Hematopoietic multipotent progenitor cell treated with erythropoietin and hydrocortisone succinate and interleukin-3 and kit ligand, for 8 days (in vitro differentiated cells): ENCODE data around the gene TXNRD2.
"Not testable (repeated sequence)": the region's sequence is repeated elsewhere in the genome, so short reads cannot be mapped to it uniquely, and the experiment has no call there.

Source experiments
- DNase-seq: peaks from one replicate; pipeline ENCODE4 v3.0.0-alpha.2; 2015

The TXNRD2 gene

DNA sequence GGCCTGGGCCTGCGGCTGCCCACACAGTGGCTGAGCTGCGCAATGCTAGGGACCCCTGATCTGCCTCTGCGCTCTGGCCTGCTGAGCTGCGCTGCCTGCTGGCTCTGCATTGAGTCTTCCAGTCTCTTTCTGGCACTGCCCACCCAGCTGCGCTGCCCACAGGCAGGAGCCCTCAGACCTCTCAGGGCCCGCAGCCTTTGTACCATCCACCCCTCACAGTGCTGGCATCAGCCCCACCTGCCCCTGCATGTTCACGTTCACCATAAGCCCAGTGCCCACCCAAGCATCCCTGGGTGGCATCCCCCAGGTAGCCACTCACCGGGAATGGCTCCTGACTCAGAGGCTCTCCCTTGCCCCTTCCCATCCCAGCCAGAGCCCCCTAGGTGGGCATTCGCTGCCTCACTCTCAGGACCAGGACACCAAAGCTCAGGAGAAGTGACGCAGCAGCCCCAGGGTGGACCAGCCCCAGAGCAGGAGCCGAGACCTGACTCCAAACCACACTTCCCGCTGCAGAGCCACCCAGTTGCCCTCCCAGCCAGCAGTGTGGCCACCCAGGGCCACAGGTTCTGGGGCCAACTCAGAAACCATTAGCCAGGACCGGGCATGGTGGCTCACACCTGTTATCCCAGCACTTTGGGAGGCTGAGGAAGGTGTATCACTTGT is 21.8 kb downstream of the TXNRD2 start:
- DNase-seq: no peak

DNA sequence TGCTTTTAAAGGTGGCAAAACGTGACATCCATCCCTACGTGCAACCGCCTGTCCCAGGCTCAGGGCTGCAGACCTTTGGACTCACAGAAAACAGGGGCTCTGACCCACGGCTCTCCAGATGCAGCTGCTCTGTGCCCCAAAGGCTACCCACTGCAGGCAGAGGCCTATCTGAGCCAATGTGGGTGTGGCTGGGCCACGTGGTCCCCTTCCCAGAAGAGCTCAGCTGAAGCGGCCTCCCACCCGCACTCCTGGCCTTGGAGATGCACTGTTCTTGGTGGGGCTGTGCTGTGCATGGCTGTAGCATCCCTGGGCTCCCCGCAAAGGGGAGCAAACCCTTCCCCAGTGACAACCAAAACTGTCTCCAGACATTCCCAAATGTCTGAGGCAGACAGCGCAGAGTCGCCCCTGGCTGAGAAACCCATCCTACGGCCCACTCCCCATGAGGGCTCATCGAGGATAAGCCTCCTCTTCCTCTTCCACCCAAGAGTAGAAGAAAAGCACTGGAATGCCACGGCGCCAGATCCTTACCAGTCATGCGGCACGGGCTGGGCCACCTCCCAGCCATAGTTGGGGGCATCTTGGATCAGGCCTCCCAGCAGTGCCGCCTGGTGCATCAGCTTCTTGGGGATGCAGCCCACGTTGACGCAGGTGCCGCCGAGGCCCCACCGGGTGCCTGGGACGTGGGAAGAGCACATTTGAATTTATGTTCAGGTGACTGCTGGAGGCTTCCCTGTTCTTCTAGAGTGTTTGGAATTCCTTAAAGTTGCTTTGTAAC is 23.1 kb downstream of the TXNRD2 start:
- DNase-seq: peak; percentile 24

DNA sequence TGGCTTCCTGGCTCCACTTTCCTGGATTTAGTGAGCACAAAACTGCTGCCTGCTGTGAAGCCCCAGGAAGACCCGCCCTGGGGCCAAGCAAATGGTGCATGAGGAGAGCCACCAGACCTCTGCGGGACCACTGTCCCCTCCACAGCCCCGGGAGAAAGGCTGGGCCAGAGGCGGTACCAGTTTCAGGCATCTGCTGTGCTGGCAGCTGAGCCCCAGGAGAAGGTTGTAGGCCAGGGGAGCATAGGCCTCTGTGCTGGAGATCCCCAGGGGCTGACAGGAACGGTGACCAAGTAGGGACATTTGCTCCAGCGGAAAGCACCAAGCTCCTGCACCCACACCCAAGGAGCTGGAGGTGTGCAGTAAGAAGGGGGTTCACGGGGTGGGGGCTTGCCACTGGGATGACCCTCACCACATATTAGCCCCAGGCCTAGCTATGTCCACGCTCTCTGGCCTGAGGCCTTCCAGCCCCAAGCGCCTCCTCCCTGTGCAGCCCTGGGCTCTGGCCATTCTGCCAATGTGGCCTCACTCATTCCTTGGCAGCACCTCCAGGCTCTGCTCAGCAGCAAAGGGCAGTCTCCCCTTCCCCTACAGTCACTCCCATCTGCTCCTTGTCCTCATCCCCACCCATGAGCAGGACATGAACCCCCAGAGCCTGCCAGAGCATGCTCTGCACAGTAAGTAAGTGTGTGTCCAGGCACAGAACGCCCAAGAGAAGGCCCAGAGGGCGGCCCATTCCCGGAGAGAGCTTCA is 24.1 kb downstream of the TXNRD2 start:
- DNase-seq: no peak

DNA sequence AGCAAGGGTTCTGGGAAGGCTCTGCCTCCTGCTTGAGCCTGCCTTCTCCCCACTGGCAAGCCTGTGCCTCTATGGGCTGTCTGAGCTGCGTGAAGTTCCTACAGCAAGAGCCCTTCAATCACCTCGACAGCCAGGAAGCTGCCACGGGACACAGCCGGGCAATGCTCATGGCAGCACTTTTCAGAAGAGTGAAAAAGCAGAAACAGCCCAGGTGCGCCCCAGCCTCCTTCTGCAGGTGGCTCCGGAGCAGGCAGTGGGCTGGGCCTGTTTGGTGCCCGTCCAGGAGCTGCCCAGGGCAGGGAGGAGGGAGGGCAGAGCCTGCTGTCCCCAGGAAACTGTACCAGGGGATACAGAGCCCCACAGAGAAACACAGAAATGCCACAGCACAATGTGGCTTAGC is 24.7 kb downstream of the TXNRD2 start:
- DNase-seq: no peak

DNA sequence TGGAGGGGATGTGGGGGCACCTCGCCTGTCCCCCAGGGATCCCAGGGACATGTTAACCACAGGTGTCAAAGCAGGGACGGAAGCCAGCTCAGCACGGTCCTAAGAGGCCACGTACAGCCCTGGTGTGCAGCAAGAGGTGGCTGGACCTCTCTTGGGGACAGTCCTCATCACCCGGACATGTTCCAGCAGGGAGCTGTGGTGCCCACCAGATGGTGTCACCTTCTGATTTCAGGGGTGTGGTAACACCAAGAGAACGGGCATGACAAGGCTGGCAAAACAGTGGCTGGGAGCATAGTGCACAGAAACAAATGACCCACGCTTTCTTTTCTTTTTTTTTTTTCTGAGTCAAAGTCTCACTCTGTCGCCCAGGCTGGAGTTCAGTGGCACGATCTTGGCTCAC is 25.6 kb downstream of the TXNRD2 start:
- no peak for DNase-seq

DNA sequence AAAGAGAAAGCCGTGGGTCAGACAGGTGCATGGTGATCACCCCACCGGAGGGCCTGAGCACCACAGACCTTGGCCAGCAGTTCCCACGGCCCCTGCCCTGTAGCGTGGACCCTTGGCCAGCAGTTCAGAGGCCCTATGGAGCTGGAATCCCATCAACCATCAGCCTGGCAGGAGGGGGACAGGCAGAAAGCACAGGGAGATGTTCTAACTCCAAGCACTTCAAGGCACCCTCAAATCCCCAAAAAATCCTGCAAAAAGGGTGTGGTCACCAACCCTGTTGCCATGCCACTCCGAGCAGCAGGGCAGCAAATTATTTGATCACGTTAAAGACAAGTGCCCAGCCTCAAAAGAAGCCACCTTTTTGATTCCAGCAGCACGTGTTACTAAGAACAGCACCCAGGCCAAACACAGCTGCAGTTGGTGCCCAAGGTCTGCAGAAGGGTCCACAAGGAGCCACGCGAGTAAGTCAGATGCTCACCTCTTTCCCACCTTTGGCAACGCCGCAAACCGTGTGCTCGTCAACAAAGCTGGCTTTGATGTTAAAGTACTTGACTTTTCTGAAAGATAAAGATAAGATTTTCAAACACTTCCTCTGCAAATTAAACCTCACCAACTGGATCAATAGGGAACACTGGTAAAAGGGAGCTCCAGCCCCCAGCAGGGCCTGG is 26.2 kb downstream of the TXNRD2 start:
- DNase-seq: no peak

DNA sequence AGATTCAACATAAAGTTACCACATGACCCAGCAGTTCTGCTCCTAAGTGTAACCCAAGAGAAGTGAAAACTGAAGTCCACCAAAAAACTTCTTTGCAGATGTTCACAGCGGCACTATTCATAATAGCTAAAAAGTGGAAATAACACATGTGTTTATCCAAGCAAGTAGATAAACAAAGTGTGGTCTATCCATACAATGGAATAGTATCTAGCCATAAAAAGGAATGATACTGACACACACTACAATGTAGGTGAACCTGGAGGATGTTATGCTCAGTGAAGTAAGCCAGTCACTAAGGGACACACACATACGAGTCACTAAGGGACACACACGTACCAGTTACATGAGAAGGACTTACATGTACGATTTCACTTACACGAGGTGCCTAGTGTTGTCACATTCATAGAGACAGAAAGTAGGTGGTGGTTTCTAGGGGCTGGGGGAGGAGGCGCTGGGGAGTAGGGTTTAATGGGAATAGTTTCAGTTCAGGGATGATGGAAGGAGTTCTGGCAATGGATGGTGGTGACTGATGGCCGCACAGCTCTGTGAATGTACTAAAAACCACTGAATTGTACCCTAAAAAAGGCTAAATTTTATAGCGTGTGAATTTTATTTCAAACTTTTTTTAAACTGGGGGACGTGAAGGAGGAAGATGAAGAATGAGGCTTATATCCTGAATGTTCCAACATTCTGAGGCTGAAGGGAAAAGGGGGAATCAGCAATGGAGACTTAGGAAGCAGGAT is 27.2 kb downstream of the TXNRD2 start:
- DNase-seq: no peak

DNA sequence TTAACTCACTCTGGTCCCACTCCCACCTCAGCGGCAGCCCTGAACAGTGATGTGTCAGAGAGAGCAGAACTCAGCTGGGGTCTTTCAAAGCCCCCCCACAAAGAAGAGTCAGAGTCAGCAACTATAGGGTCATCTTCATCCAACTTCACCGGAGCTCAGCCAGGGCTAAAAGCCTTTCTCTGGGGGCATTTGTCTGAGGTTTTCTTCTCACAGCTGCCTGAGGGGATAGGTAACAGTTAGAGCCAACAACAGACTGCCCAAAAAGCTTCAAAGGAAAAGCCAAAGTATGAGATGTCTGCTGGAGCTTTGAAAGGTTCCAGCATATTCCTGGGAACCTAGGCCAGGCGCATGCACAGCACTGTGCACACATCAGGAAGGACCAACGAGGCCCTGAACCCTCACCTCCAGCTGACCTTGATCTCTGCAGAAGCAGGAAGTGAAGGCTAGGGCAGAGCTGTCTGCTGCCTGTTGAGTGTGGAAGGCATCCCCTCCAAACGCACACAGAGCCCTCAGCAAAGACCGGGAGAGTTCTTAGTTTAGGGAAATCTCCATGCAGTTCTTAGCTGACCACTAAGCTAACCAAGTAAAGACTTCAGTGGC is 28.2 kb downstream of the TXNRD2 start:
- no peak for DNase-seq

DNA sequence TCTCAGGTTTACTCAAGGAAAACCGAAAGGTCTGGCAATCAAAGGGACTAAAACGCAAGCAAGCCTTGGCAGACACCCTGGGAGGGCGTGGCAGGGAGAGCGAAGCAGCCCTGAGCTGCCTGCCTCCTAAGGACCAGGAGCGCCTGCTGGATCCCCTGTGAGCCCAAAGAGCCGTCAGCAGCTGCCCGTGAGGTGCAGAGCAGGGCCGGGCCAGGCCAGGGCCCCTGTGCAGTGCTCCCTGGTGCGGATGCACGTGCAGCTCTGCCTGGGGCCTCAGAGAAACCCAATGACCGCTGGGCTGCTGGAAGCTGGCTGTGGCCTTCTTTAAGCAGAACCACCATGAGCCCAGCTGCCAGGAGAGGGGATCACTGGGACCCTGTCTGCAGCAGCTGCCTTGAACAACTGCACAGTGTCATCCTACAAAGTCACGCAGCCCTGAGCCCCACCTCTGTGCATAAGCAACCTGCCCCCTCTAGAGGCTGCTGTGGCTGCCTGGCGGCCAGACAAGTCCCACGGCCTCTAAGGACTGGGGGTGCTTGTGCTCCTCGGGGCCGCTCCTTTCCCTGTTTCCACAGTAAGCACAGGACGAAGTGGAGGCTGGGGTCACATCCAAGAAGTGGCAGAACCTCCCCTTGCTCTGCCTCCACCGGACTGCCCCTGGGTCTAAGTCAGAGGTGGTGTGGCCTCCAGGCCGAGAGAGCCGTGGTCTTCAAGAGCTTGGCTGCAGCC is 29.2 kb downstream of the TXNRD2 start:
- peak; percentile 14 for DNase-seq

DNA sequence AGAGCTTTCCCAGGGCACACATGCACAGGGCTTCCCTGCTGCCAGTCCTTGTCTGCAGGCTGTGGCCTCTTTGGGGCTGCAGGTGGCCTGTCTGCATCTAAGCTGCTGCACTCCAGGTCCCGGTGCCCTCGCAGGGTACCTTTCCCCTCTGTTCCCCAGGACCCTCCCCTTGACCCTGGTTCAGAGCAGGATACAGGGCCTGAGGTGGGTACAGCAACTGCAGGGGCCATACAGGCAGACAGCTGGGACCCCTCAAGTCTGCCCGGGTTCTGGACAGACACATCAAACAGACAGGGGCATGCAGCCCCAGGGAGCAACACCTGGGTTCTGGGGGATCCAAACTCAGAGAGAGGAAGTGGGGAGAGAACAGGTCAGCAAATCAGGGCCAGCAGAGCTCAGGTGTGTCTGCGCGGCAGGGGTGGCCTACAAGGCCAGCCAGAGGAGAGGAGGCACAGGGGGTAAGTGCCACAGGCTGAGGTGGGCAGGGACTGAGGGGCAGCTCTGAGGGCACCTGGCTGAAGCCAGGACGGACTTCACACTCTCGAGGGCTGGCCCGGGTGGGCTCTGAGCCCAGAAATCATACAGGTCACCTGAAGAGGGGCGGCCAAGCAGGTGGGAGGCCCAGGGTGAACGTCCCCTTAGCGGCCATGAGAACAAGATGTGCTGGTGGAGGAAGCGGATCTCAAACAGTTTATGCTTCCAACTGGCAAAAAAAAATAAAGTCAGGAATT is 29.9 kb downstream of the TXNRD2 start:
- no peak for DNase-seq

DNA sequence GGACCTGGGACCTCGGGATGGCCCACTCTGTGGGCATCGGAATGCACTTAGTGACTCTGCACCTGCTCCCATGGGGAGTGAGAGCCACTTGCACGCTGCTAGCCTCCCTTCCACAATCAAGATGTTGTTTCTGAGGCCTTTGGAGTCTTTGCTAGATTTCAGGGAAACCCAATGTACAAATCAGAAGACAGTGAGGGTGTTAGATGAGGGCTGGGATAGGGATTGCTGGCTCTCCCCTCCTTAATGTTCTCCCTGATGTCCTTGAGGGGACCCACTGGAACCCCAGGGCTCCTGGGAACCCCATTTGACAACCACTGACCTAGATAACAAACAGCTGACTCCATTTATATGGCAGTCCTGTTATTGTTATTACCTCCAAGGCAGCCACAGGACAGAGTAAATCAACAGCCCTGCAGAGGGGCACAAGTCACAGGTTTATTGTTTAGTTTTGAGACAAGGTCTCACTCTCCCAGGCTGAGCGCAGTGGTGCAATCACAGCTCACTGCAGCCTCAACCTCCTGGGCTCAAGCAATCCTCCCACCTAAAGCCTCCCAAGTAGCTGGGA is 31.4 kb downstream of the TXNRD2 start:
- DNase-seq: no peak

DNA sequence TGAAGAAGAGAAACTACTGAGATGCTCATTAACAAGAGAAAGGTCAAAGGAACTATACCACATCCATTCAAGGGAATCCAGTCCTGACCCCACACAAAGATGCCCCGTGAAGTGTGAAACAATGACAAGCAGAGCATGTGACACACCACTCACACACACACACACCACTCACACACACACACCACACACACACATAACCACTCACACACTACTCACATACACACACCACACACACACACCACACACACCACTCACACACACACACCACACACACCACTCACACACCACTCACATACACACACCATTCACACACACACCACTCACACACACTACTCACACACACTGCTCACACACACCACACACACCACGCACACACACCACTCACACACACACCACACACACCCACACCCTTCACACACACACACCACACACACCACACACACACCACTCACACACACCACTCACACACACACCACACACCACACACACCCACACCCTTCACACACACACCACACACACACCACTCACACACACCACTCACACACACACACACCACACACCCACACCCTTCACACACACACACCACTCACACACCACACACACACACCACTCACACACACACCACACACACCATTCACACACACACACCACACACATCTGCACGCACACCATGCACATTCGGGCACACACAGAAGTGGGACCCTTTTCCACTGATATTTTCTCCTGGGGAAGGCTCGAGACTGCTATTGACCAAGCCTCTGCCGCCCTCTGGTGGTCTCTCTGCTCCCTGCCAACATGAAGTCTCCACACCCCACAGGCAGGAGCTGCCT is 32.1 kb downstream of the TXNRD2 start:
- DNase-seq: peak; percentile 82

DNA sequence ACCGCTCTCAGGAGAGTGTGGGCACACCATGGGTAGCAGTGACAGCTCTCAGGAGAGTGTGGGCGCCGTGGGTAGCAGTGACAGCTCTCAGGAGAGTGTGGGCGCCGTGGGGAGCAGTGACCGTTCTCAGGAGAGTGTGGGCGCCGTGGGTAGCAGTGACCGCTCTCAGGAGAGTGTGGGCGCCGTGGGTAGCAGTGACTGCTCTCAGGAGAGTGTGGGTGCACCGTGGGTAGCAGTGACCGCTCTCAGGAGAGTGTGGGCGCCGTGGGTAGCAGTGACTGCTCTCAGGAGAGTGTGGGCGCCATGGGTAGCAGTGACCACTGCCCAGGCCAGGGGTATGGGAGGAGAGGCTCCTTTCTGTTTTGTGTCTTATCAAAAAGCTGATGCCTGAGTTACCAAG is 33.7 kb downstream of the TXNRD2 start:
- DNase-seq: not testable (repeated sequence)

DNA sequence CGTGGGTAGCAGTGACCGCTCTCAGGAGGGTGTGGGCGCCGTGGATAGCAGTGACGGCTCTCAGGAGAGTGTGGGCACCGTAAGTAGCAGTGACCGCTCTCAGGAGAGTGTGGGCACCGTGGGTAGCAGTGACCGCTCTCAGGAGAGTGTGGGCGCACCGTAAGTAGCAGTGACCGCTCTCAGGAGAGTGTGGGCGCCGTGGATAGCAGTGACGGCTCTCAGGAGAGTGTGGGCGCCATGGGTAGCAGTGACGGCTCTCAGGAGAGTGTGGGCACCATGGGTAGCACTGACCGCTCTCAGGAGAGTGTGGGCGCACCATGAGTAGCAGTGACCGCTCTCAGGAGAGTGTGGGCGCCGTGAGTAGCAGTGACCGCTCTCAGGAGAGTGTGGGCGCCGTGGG is 34.8 kb downstream of the TXNRD2 start:
- DNase-seq: not testable (repeated sequence)

DNA sequence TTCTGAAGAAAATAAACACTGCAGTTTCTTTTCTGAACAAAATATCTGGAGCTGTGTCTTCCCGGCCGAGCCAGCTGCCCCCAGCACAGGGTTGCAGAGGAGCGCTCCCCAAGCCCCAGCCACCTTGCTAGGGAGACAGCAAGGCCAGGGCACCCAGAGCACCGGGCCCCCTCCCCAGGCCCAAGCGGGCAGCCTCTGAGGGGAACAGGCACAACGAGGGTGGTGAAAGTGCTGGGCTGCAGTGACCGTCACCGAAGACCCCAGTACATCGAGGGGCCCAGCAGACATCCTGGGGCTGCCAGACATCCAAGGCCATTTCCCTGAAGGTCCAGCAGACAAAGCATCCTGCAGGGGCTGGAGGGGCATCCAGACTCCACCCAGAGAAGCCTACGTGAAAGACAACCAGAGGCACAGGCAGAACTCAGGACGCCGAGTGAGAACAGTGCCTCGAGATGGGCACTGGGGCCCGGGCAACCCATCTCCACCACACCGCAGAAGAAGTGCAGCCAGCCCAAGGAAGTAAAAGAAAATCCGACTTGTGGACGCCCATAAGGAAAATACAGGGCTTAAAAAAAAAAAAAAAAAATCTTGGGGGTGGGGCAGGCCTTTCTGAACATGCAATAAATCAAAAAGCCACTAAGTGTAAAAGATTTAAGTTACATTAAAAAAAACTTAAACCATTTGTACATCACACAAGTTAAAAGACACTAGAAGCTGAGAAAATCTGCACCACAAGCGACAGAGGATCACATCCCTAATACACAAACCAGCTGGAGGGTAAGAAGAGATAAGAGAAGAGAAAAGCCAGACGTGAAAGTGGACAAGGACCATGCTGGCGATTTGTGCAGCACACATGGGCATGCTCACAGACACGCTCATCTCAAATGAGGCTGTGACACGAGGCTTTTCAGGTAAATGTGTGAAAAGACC is 36.0 kb downstream of the TXNRD2 start:
- no peak for DNase-seq

DNA sequence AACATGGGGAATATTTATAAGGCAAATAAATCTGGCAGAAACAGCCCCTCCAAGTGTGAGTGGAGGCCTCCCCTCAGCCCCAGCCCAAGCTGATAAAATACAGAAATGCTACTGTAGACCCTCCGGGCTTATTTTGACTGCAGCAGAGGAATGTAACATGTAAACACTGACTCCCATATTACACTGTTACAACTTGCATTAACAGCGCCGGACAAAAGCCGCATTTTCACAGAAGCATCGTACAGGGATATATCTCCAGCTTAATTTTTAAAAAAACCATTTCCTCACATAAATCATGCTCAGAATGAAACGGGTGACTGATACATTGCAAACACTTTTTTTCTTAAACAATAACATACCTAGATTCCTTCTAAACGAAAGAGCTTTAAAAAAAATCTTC is 36.7 kb downstream of the TXNRD2 start:
- no peak for DNase-seq

DNA sequence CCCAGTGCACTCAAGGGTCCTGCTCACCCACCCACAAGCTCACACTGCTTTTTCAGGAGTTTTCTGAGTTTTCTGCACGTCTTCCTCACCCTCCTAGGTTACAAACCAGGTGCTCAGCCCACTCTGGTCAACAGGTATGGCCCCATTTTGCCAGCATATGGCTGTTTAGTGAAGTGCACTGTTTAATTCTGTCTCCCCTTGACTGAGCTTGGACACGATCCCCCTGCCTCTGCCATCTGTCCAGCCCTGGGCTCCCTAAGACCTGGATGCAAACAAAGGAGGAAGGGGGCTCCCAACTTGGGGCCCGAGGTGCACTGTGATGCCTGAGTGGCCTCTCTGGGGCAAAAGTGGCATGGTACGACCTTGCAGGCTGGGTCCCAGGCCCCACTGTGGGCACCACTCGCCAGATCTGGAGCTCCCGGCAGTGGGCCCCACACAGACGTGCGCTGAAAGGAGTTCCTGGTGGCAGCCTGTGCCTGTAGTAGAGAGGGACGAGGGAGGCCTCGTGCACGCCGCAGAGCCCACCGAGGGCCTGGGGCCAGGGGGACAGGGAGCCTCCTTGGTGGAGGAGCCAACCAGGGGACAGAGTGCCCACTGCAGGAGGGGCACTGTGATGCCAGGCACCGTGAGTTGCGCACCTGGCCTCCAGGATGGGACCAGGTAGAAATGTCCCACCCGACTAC is 37.3 kb downstream of the TXNRD2 start:
- no peak for DNase-seq

DNA sequence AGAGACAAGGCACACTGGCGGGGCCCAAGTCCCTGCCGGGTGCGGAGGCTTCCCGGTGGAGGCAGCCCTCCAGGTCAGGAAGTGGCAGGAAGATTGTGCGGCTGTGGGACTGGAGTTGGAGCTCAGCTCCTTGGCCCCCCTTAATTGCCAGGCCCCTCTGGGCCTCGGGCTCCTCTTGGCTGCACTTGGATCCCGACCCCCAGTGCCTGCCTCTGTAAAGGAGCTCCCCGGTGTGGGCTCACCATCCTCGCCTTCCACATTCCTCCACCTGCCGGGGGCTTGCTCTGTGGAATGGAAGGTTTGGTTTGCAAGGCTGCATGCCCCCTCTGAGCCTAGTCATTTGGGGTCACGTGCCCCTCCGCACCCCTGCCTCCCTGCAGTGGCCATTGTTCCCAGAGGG is 38.1 kb downstream of the TXNRD2 start:
- DNase-seq: no peak
